Medulla oblongata (tissue), 1 donor: Measurements from ENCODE around the gene SNX27.
A peak's percentile ranks its signal among the peaks of the same experiment; 100 is the strongest.

Source experiments
- DNase-seq: peaks from one replicate; pipeline ENCODE4 v3.0.0-alpha.2; 2015; ENCODE audit errors: extremely low spot score

SNX27 gene

DNA sequence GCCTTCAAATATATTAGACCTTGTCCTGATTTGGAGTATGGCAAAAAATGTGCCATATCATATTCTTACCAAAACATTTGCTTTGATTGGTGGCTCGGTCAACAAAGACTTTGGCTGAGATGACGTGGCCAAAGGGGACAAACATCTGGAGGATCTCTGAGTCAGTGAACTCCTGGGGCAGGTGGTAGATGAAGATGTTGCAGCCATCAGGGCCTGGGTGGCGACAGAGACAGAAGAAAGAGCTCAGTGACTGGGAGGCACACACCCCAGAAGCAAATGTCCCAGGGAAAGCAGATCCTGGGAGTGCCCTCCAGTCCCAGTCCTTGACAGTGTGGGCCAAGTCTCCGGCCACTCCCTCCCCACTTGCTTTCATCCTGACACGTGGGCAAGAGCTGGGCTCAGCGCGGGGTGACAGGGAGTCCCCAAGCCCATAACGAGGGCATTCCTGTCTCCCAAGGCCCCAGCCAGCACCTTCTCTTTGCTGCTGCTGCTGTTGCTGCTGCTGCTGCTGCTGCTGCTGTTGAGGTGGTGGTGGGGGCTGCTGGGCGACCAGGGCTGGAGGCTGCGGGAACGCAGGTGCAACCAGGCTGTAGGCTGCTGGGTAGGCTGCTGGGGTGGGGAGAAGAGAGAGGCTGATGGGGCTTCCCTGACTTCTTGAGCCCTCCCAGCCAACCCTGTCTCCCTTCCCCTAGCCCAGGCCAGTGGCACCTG is 94.1 kb downstream of the SNX27 start:
- DNase-seq = no peak

DNA sequence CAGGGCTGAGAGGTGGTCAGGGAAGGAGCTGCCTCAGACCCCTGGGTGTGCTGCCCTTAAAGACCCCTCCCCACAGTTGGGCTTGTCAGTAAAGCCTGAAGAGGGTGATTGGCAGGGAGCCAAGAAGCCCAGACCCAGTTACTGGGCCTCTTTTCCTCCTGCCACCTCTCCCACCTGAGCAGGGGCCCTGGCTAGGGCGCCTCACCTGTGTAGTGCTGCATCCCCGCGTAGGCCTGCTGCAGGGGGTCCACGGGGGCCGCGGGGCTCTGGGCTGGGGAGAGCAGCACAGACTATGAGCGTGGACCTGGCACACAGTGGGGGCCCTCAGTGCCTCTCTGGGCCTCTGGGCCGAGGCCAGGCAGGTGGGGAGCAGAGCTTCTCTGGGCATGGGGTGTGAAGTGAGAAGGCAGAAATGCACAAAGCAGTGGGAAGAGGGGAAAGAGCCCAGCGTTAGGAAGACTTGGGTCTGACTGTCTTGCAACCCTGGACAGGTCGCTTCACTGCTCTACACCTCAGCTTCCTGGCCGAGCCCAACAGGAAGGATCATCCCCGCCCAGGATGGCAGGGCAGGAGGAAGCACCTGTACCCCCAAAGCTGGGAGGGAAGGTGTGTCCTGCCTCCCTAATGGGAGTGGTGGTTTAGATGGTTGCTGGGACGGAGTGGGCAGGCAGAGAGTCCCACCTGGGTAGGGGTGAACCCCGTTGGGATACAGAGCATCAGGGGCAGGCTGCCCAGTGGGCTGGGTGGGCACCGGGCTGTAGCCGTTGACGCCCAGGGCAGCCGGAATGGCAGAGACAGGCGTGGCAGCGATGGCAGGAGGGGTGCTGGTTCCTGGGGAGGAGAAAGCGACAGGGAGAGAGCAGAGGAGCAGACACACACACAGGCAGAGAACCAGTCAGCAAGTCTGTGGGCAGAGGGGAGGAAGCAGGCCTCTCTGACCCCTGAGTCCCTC is 94.9 kb downstream of the SNX27 start:
- DNase-seq = no peak

DNA sequence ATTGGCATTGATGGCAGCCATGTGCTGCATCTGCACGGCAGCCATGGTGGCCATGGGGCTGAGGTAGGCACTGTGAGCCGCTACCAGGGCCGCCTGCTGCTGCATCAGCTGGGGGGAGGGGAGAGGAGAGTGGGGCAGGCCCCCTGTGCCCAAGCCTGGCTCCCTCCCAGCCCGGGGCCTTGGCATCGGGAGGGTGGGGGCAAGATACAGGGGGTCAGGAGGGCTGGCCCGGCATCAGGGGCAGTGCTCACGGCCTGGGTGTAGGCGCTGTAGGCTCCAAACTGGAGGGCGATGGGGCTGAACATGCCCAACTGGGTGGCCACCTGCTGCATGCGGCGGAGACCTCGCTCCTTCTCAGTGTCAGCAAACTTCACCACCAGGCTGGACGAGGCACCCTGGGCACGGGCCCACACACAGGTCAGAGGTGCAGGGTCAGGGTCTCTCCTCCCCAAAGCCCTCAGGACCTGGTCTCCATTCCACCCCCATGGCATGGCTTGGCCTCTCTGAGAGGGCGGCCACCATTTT is 95.8 kb downstream of the SNX27 start:
- DNase-seq = no peak

GRCh38 chr1:151708891-151709290 is 97.0 kb downstream of the SNX27 start:
- no peak for DNase-seq

DNA sequence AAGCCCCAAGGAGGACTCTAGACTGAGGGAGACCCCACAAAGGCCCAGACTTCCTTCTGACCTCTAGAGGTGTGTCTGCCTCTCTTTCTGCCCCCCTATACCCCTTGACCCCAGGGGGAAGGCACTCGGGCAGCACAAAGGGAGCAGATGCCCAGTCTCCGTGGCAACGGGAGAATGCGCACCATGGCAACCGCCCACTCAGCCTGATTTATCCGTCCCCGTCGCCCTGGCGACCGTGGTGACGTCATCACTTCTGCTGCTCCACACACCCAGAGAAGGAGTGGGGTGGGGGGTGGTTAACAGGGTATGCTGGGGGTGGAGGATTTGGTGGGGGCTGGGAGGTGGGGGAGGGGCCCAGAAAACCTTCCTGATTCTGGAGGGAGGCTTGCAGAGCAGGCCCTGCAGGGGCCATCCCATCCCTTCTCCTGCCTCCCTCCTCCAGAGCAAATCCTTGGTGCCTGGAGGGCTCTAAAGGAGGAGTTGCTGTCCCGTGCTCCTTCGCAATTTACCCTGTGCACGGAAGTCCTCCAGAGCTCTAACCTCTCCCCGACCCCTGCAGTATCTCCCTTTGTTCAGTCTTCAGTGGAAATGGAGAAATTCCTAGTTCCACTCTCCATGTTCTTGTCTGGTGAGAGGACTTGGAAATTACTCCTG is 98.5 kb downstream of the SNX27 start:
- peak; percentile 27 for DNase-seq

DNA sequence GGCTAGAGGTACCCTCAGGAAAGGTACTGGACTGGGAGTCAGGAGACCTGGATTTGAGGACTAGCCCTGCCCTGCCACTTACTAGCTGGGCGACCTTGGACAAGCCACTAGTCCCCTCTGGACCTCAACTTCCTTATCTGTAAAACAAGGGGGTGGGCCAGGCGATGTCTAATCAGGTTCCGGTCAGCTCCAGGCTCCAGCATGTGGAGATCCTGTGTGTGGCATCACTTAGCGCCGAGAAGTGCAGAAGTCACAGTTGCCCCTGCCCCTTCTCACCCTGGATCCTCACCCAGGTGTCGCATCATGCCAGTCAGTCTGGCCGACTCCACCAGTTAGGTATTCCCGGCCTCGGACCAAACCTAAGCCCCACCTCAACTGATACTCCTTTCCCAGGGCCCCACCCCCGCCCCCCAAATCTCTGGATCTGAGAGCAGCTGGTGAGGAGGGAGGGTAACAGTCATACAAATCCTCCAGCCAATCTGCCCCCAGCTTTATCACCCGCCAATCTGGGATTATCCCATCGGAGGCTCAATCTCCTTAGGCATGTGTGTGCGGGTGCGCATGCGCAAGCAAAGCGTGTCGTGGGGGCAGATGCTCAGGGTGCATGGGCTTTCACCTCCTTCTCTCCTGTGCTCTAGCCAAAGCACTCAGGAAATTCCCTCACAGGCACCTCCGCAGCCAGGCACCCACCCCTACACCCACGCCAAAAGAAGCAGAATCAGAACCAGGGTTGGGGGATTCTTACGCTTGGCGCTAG is 99.4 kb downstream of the SNX27 start:
- DNase-seq = no peak

DNA sequence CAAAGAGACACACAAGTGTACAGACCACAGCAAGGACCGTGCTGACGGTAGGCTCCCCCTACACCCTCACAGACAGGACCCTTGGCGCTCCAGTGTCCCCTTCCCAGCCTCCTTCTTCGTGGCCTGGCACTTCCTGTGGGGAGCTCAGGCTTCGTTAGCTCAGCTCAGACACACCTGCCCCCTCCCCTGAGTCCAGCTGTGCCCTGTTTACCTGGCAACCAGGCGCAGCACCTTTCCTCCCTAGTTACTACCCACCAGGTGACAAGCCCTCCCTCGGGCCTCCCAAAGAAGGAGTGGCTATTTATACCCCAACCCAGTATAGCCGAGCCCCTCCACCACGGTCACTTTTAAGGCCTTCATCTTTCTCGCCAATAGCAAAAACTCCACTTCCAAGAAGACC is 100.1 kb downstream of the SNX27 start:
- no peak for DNase-seq

- no peak for DNase-seq
Observed at GRCh38 chr1:151713044-151713443, 101.2 kb downstream of the SNX27 start.

- DNase-seq = no peak
Observed at GRCh38 chr1:151713874-151714273, 102.0 kb downstream of the SNX27 start.

DNA sequence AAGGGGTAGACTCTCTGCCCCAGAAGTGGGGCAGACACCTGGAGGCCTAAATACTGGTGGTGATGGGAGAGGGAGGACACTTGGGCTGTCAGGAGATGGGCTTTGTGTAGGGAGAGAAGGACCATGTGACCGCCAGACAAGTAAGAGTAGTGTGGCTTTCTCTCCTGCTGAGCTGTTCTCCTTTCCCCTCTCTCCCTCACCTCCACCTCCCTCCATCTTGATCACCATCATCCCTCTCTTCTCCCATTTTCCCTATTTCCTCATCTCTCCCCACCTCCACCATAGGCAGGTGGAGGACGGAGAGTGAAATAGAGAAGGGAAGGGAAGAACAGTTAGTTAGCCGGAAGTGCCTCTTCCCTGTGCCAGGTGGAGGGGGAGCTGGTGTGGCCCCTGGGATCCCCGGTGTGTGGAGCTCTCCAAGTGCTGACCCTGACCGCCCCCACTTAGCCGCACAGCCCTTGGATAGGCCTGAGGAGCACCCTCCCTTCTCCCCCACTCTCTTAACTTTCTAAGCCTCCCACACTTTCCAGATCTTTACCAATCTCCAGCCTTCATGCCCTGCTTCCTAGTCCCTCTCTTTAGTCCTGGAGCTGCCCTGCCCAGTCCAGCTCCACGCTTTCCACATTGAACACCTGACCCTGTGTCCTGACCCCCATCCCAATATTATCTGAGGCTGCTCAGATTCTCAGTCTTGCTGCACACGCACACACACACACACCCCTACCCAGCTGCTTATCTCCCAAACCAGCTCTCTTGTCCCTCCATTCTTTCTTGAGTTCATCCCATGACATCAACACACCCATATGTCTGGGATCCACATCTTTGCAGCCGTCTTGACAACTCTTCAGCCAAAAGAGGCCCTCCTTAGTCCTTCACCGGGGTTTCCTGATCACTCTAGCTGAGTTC is 103.2 kb downstream of the SNX27 start:
- no peak for DNase-seq

- DNase-seq = no peak
Observed at GRCh38 chr1:151715726-151716404, 104.0 kb downstream of the SNX27 start.

DNA sequence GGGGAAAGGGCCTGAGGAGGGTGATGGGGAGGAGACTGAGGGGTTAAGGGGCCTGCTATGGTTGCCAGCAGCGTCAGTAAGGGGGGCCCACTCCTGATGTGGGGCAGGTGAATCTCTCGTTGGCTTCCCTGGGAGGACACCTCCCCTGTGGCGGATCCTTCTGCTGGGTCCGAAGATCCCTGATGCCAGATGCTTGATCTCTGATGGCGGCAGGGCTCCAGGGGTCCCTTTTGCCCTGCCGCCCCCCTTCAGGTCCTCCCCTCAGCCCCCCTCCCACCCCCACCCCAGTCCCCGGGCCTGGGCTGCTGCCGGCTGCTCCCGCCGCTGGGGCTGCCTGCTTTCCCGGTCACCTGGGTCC is 104.5 kb downstream of the SNX27 start:
- DNase-seq = no peak

DNA sequence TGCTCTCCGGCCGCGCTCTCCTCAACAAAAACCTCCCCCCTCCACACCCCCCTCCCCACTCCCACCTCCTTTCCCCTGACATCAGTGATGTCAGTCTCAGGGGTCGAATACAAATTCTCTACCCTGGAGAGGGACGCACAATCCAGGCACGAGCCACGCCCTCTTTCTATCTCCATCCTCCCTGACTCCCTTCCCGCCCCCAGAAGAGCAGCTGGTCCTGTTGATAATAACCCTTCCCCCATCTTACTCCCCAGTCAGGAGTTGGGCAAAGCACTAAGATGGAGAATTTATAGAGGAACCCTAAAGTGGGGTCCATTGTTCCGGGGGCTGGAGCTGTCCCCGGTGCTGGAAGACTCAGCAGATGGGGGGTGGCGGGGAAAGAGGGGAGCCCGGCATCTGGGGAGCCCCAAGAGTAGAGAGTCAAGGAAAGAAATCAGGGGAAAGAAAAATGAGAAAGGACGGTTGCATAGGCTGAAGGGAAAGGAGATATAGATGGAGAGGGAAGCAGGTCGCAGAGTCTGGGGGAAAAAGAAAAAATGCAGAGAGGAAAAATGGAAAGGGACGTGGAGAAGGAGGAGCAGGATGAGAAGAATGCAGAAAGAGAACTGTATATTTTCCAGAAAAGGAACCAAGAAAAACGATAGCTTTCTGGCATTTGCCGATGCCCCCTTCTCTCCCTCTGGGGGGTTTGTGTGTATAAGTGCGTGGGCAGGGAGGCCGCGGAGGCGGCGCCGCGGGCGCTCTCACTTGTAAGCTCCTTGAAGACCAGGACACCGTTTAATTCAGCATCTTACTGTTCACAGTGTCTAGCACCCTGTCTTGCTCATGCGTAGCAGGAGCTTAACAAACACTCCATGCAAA is 105.2 kb downstream of the SNX27 start, which contains the start of gene CELF3:
TSS of gene CELF3 (minus strand) at position 33 of the 861 bp plus-strand sequence. CDS start 783 bp downstream, outside the sequence.
- peak; percentile 52 for DNase-seq

DNA sequence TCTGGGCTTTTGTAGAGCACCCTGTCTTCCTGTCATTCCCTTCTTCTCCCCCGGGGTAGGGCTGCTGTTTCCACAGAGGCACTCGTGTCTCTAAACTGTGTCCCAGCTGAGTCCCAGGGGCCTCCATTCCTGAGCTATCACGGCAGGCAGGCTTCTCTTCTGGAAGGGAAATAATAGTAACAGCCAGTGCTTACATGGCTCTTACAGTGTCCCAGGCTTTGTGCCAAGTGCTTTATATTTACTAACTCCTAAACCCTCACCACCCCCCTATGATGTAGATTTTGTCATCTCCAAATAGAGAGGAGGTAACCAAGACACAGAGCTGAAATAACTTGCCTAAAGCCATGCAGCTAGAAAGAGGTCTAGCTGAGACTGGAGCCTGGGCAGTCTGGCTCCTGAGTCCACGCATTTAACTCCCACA is 106.2 kb downstream of the SNX27 start:
- DNase-seq = no peak

DNA sequence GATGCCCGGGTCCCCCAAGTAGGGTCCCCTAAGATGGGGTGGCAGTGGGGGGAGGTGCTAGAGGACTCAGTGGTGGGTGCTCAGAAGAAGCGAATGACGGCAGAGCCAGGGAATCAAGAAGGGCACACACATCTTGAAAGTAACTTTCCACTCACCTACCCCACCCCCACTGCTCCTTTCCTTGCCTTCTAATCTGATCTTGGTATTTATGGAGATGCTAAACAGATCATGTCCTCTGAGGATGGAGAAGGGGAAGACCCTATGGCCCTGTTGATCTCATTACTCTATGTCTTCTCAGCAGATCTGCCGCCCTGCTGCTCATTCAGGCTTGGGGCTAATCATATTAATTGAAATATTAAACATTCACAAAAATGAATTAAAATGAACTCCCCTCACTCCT is 106.8 kb downstream of the SNX27 start:
- no peak for DNase-seq

- no peak for DNase-seq
Observed at GRCh38 chr1:151720125-151720524, 108.3 kb downstream of the SNX27 start.

DNA sequence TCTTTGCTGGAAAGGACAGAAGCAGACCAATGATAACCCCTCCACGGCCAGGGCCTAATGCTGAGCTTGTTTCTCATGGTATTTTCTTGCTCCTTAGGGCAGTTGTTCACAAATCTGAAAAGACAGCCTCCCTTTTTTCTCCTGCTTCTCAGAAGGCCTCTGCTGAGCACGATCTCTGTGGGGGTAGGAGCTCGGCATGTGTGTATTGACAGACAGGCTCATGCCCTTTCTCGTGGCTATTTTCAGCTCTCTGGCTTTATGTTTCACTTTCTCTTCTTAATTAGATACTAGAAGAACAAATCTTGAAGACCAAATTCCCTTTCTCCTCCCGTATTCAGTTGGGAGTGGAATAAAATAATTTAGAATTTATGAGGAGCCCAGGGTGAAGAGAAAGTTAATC is 108.7 kb downstream of the SNX27 start:
- DNase-seq = peak; percentile 17

GRCh38 chr1:151720974-151721787 is 109.3 kb downstream of the SNX27 start, which contains the start of gene RIIAD1:
Gene RIIAD1 (plus strand): TSS chr1:151721522. CDS start chr1:151721537, 15 bp downstream.
- DNase-seq = peak; percentile 24
